HepG2 (cell line): Measurements from ENCODE around the gene ANKRD53. TPM values are rescaled to one million over a fixed set of nuclear protein-coding genes. Genes with fewer than 3 reads are reported as not detected.

Experiments
- MAFK ChIP-seq, 2 experiments: IDR thresholded peaks in 1 of 2; conservative IDR thresholded peaks in 1 of 2; 2 replicates each; pipeline ENCODE4 v1.6.1; 2011; ENCODE audit warnings: improper control_type of control experiment in 2 of 2, low read length in 2 of 2
- MED1 ChIP-seq: sonication (generic); formaldehyde crosslinking; IDR thresholded peaks from 2 replicates; pipeline ENCODE4 v1.4.0; 2020; ENCODE audit warnings: missing genetic modification reagents
- MXD4 ChIP-seq: IDR thresholded peaks from 2 replicates; pipeline ENCODE4 v1.6.1; 2016; ENCODE audit warnings: mild to moderate bottlenecking, missing biosample characterization, missing genetic modification reagents
- PHF20 ChIP-seq: sonication (generic); formaldehyde crosslinking; IDR thresholded peaks from 2 replicates; pipeline ENCODE4 v1.5.0; 2020; ENCODE audit warnings: mild to moderate bottlenecking, missing genetic modification reagents
- POGZ ChIP-seq: sonication (generic); formaldehyde crosslinking; IDR thresholded peaks from 2 replicates; pipeline ENCODE4 v1.4.0; 2020; ENCODE audit warnings: mild to moderate bottlenecking, missing genetic modification reagents
- SMC3 ChIP-seq: IDR thresholded peaks from 2 replicates; pipeline ENCODE4 v1.6.1; 2011; ENCODE audit warnings: low read length, improper control_type of control experiment
- SP1 ChIP-seq, 2 experiments: fragments of 450-650 bp in 1 of 2; sonication (generic) in 1 of 2; formaldehyde crosslinking in 1 of 2; IDR thresholded peaks; 2 replicates each; pipeline versions ENCODE4 v1.4.0 to v1.6.1; 2016 to 2020; ENCODE audit warnings: missing genetic modification reagents in 1 of 2
- TEAD3 ChIP-seq: optimal IDR thresholded peaks from 2 replicates; pipeline ENCODE3; 2016; ENCODE audit warnings: borderline replicate concordance
- ZMYM4 ChIP-seq: sonication (generic); formaldehyde crosslinking; IDR thresholded peaks from 2 replicates; pipeline ENCODE4 v1.8.1; 2023; ENCODE audit warnings: mild to moderate bottlenecking, missing genetic modification reagents
- ZNF180 ChIP-seq: sonication (generic); formaldehyde crosslinking; IDR thresholded peaks from 2 replicates; pipeline ENCODE4 v1.4.0; 2020; ENCODE audit warnings: low read depth, missing genetic modification reagents, borderline replicate concordance
- ZNF225 ChIP-seq: sonication (generic); formaldehyde crosslinking; IDR thresholded peaks from 2 replicates; pipeline ENCODE4 v1.4.0; 2020; ENCODE audit warnings: mild to moderate bottlenecking, missing genetic modification reagents
- ZNF263 ChIP-seq: sonication (generic); formaldehyde crosslinking; IDR thresholded peaks from 2 replicates; pipeline ENCODE4 v1.4.0; 2020; ENCODE audit warnings: missing genetic modification reagents
- ZNF431 ChIP-seq: sonication (generic); formaldehyde crosslinking; IDR thresholded peaks from 2 replicates; pipeline ENCODE4 v1.9.0; 2022; ENCODE audit warnings: missing genetic modification reagents, low read depth, mild to moderate bottlenecking, borderline replicate concordance
- ZNF616 ChIP-seq: sonication (generic); formaldehyde crosslinking; IDR thresholded peaks from 2 replicates; pipeline ENCODE4 v1.5.0; 2020; ENCODE audit warnings: low read depth, mild to moderate bottlenecking, missing genetic modification reagents
- ZNF768 ChIP-seq: sonication (generic); formaldehyde crosslinking; IDR thresholded peaks from 2 replicates; pipeline ENCODE4 v1.4.0; 2020; ENCODE audit warnings: missing genetic modification reagents
- ZNF891 ChIP-seq: sonication (generic); formaldehyde crosslinking; IDR thresholded peaks from 2 replicates; pipeline ENCODE4 v1.5.0; 2020; ENCODE audit warnings: mild to moderate bottlenecking, missing genetic modification reagents
- ZSCAN29 ChIP-seq: sonication (generic); formaldehyde crosslinking; conservative IDR thresholded peaks from 2 replicates; pipeline ENCODE4 v1.4.0; 2020; ENCODE audit warnings: mild to moderate bottlenecking, missing genetic modification reagents
- polyA plus RNA-seq, 8 experiments: library from polyadenylated mRNA; depleted of rRNA in 3 of 8; stranded (reverse) in 7 of 8; unstranded in 1 of 8; fragments of >200 nt; fragmentation: Illumina TruSeq in 4 of 8; extraction: Trizol in 4 of 8; gene quantifications; 2 replicates each; pipeline versions ENCODE4 v1.2.1 to v1.2.3, GENCODE V29; 2011 to 2016; ENCODE audit warnings: low read depth in 4 of 8, missing spikeins in 1 of 8, mixed read lengths in 1 of 8; ENCODE audit not compliant: insufficient read depth in 1 of 8
- total RNA-seq, 5 experiments: library from RNA; depleted of rRNA; stranded (reverse); fragments of >200 nt; fragmentation: Illumina TruSeq; extraction: Trizol; gene quantifications; 2 replicates each; pipeline ENCODE4 v1.2.3, GENCODE V29; 2016; ENCODE audit warnings: low read depth in 1 of 5
- TF ChIP-seq, protein P1 (sequence below): sonication (generic); formaldehyde crosslinking; IDR thresholded peaks from 2 replicates; pipeline ENCODE4 v1.5.0; 2020; ENCODE audit warnings: mild to moderate bottlenecking, low read depth, missing genetic modification reagents, borderline replicate concordance
- TF ChIP-seq, protein P2 (sequence below): IDR thresholded peaks from 2 replicates; pipeline ENCODE4 v1.6.1; 2018; ENCODE audit warnings: missing genetic modification reagents
- TF ChIP-seq, protein P3 (sequence below): sonication (generic); formaldehyde crosslinking; IDR thresholded peaks from 2 replicates; pipeline ENCODE4 v1.5.1; 2020; ENCODE audit warnings: mild to moderate bottlenecking, missing genetic modification reagents
- TF ChIP-seq, protein P4 (sequence below): sonication (generic); formaldehyde crosslinking; IDR thresholded peaks from 2 replicates; pipeline ENCODE4 v1.4.0; 2020; ENCODE audit warnings: low read depth, mild to moderate bottlenecking, missing genetic modification reagents
- TF ChIP-seq, protein P5 (sequence below): sonication (generic); formaldehyde crosslinking; IDR thresholded peaks from 2 replicates; pipeline ENCODE4 v1.4.0; 2020; ENCODE audit warnings: mild to moderate bottlenecking, missing genetic modification reagents, borderline replicate concordance

ANKRD53 gene
- total and polyA plus RNA-seq, 2 of the 13 experiments (the other 11 are each of a cell fraction or from before 2014, with no cell fraction given): 0.15 TPM; not detected in 1

DNA sequence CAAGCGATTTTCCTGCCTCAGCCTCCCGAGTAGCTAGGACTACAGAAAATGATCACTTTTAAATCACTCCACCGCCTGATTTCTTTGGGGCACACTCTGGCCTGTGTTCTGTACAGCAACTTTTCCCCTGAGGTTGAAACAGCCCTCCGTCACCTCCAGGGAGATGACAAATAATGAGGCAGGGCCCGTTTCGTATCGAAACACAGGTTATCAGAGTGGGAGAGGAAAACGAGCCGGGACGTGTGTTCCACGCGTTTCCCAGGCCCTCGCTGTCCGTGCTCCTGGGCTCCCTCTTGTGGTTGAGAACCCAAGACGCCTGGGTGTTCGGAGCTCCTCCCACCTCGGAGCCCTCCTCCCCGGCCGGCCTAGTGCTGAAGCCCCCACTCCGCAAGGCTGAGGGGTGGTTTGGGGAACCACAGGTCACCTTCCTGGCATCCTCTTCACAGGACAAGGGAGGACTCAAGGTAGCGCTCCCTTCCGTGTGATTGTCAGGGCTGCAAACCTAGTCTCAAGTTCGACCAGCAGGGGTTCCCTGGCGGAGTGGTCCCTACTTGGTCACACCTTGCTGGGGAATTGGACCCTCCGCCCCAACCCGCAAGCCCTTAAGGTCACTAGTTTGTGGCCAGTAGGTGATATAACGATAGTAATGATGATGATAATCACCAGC is 30.0 kb upstream of the ANKRD53 start (continued):
- TF ChIP-seq, protein P1, sequence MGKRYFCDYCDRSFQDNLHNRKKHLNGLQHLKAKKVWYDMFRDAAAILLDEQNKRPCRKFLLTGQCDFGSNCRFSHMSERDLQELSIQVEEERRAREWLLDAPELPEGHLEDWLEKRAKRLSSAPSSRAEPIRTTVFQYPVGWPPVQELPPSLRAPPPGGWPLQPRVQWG (CRISPR knock-in tag): no peak
- TF ChIP-seq POGZ (peak; percentile 55; the same call in 1 of the 2 replicates), ZNF180 (0 out of 2 replicates have a peak, but pooled peaks have one; percentile 72), SP1 (IDR thresholded peaks at IDR 0.05) (no peak), SP1 (CRISPR knock-in tag; IDR thresholded peaks at IDR 0.05) (peak; percentile 68), SMC3 (peak; percentile 51; the same call in 1 of the 2 replicates), MED1 (peak; percentile 62), ZMYM4 (CRISPR knock-in tag) (peak; percentile 61), ZNF225 (CRISPR knock-in tag) (peak; percentile 77), ZNF768 (CRISPR knock-in tag) (peak; percentile 66), ZNF431 (CRISPR knock-in tag) (0 out of 2 replicates have a peak, but pooled peaks have one; percentile 44), MXD4 (CRISPR knock-in tag) (no peak), MAFK (conservative IDR thresholded peaks at IDR 0.05 in 1 of 2, IDR thresholded peaks at IDR 0.05 in 1 of 2; ENCODE audit: low read length in 2 of 2) (no peak), TEAD3 (CRISPR knock-in tag) (peak; percentile 21), PHF20 (CRISPR knock-in tag) (no peak), ZNF263 (CRISPR knock-in tag) (peak; percentile 98), ZSCAN29 (peak; percentile 86), ZNF616 (CRISPR knock-in tag) (0 out of 2 replicates have a peak, but pooled peaks have one; percentile 55), ZNF891 (CRISPR knock-in tag) (peak; percentile 57; the same call in 1 of the 2 replicates)
- TF ChIP-seq, protein P2, sequence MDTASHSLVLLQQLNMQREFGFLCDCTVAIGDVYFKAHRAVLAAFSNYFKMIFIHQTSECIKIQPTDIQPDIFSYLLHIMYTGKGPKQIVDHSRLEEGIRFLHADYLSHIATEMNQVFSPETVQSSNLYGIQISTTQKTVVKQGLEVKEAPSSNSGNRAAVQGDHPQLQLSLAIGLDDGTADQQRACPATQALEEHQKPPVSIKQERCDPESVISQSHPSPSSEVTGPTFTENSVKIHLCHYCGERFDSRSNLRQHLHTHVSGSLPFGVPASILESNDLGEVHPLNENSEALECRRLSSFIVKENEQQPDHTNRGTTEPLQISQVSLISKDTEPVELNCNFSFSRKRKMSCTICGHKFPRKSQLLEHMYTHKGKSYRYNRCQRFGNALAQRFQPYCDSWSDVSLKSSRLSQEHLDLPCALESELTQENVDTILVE (CRISPR knock-in tag): 0 out of 2 replicates have a peak, but pooled peaks have one; percentile 26
- TF ChIP-seq, protein P3, sequence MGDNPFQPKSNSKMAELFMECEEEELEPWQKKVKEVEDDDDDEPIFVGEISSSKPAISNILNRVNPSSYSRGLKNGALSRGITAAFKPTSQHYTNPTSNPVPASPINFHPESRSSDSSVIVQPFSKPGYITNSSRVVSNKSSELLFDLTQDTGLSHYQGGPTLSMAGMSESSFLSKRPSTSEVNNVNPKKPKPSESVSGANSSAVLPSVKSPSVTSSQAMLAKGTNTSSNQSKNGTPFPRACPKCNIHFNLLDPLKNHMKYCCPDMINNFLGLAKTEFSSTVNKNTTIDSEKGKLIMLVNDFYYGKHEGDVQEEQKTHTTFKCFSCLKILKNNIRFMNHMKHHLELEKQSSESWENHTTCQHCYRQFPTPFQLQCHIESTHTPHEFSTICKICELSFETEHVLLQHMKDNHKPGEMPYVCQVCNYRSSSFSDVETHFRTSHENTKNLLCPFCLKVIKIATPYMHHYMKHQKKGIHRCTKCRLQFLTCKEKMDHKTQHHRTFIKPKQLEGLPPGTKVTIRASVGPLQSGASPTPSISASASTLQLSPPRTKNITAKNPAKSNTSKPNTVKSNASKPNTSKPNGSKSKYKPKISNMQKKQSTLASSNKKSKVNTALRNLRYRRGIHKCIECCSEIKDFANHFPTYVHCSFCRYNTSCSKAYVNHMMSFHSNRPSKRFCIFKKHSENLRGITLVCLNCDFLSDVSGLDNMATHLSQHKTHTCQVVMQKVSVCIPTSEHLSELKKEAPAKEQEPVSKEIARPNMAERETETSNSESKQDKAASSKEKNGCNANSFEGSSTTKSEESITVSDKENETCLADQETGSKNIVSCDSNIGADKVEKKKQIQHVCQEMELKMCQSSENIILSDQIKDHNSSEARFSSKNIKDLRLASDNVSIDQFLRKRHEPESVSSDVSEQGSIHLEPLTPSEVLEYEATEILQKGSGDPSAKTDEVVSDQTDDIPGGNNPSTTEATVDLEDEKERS (CRISPR knock-in tag): peak; percentile 59; the same call in 1 of the 2 replicates
- TF ChIP-seq, protein P4, sequence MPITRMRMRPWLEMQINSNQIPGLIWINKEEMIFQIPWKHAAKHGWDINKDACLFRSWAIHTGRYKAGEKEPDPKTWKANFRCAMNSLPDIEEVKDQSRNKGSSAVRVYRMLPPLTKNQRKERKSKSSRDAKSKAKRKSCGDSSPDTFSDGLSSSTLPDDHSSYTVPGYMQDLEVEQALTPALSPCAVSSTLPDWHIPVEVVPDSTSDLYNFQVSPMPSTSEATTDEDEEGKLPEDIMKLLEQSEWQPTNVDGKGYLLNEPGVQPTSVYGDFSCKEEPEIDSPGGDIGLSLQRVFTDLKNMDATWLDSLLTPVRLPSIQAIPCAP (CRISPR knock-in tag): 0 out of 2 replicates have a peak, but pooled peaks have one; percentile 48
- TF ChIP-seq, protein P5, sequence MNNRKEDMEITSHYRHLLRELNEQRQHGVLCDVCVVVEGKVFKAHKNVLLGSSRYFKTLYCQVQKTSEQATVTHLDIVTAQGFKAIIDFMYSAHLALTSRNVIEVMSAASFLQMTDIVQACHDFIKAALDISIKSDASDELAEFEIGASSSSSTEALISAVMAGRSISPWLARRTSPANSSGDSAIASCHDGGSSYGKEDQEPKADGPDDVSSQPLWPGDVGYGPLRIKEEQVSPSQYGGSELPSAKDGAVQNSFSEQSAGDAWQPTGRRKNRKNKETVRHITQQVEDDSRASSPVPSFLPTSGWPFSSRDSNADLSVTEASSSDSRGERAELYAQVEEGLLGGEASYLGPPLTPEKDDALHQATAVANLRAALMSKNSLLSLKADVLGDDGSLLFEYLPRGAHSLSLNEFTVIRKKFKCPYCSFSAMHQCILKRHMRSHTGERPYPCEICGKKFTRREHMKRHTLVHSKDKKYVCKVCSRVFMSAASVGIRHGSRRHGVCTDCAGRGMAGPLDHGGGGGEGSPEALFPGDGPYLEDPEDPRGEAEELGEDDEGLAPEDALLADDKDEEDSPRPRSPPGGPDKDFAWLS: peak; percentile 90; the same call in 1 of the 2 replicates
